WTC11 (cell line): ENCODE data around the gene ACOXL.

ENCODE experiments used
- ATF3 ChIP-seq: sonication (generic); formaldehyde crosslinking; conservative IDR thresholded peaks from 2 replicates; pipeline ENCODE4 v1.8.1; 2022; ENCODE audit warnings: mild to moderate bottlenecking, missing genetic modification reagents
- CREB1 ChIP-seq: sonication (generic); formaldehyde crosslinking; IDR thresholded peaks from 2 replicates; pipeline ENCODE4 v1.8.0; 2023; ENCODE audit warnings: mild to moderate bottlenecking, missing genetic modification reagents
- FOXJ3 ChIP-seq: sonication (generic); formaldehyde crosslinking; IDR thresholded peaks from 2 replicates; pipeline ENCODE4 v1.9.0; 2021; ENCODE audit warnings: missing genetic modification reagents, mild to moderate bottlenecking, borderline replicate concordance
- GABPB1 ChIP-seq: sonication (generic); formaldehyde crosslinking; IDR thresholded peaks from 2 replicates; pipeline ENCODE4 v1.8.1; 2023; ENCODE audit warnings: mild to moderate bottlenecking, missing genetic modification reagents
- GTF2I ChIP-seq: fragments of 250-450 bp; sonication (Bioruptor Pico); conservative IDR thresholded peaks from 2 replicates; pipeline ENCODE4 v1.4.0; 2021; ENCODE audit warnings: mild to moderate bottlenecking
- MXD4 ChIP-seq: fragments of 250-450 bp; sonication (Bioruptor Pico); IDR thresholded peaks from 2 replicates; pipeline ENCODE4 v1.8.0; 2021; ENCODE audit warnings: mild to moderate bottlenecking, moderate library complexity, borderline replicate concordance
- NFYB ChIP-seq: sonication (generic); formaldehyde crosslinking; conservative IDR thresholded peaks from 2 replicates; pipeline ENCODE4 v1.8.0; 2022; ENCODE audit warnings: low read depth, missing genetic modification reagents
- SP1 ChIP-seq: sonication (generic); formaldehyde crosslinking; conservative IDR thresholded peaks from 2 replicates; pipeline ENCODE4 v1.8.1; 2022; ENCODE audit warnings: missing genetic modification reagents
- USF1 ChIP-seq: sonication (generic); formaldehyde crosslinking; IDR thresholded peaks from 2 replicates; pipeline ENCODE4 v1.8.0; 2022; ENCODE audit warnings: mild to moderate bottlenecking, missing genetic modification reagents
- USF2 ChIP-seq: sonication (generic); formaldehyde crosslinking; IDR thresholded peaks from 2 replicates; pipeline ENCODE4 v1.8.1; 2023; ENCODE audit warnings: mild to moderate bottlenecking, missing genetic modification reagents, moderate library complexity
- TF ChIP-seq, protein P1 (sequence below): fragments of 200-600 bp; IDR thresholded peaks from 2 replicates; pipeline ENCODE4 v1.8.0; 2022; ENCODE audit warnings: antibody characterized with exemption

GRCh38 chr2:110984694-110985490, 252.5 kb downstream of the ACOXL start:
- TF ChIP-seq USF2 (CRISPR knock-in tag) (no peak), SP1 (CRISPR knock-in tag) (no peak), USF1 (no peak), GABPB1 (CRISPR knock-in tag) (no peak), CREB1 (CRISPR knock-in tag) (no peak), NFYB (CRISPR knock-in tag) (no peak), MXD4 (CRISPR knock-in tag) (no peak), GTF2I (CRISPR knock-in tag) (no peak), FOXJ3 (CRISPR knock-in tag) (no peak), ATF3 (CRISPR knock-in tag) (no peak)
- TF ChIP-seq, protein P1, sequence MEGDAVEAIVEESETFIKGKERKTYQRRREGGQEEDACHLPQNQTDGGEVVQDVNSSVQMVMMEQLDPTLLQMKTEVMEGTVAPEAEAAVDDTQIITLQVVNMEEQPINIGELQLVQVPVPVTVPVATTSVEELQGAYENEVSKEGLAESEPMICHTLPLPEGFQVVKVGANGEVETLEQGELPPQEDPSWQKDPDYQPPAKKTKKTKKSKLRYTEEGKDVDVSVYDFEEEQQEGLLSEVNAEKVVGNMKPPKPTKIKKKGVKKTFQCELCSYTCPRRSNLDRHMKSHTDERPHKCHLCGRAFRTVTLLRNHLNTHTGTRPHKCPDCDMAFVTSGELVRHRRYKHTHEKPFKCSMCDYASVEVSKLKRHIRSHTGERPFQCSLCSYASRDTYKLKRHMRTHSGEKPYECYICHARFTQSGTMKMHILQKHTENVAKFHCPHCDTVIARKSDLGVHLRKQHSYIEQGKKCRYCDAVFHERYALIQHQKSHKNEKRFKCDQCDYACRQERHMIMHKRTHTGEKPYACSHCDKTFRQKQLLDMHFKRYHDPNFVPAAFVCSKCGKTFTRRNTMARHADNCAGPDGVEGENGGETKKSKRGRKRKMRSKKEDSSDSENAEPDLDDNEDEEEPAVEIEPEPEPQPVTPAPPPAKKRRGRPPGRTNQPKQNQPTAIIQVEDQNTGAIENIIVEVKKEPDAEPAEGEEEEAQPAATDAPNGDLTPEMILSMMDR = no peak
